Endodermal cell (in vitro differentiated cells): Measurements from ENCODE around the gene PLA2G4F. TPM values are rescaled to one million over a fixed set of nuclear protein-coding genes. Genes with fewer than 3 reads are reported as not detected.

Experiments
- DNase-seq: peaks from one replicate; pipeline ENCODE4 v3.0.0-alpha.2; 2017
- H3K27ac ChIP-seq: 2 replicates; pipeline ENCODE4 v1.5.1; 2013; ENCODE audit warnings: mild to moderate bottlenecking, low read depth, low read length, moderate library complexity
- H3K27me3 ChIP-seq: 2 replicates; pipeline ENCODE4 v1.6.1; 2013; ENCODE audit warnings: mild to moderate bottlenecking, low read length, moderate library complexity; ENCODE audit not compliant: insufficient read depth, control insufficient read depth, poor library complexity, severe bottlenecking
- H3K36me3 ChIP-seq: 2 replicates; pipeline ENCODE4 v1.7.0; 2013; ENCODE audit warnings: mild to moderate bottlenecking, low read length, moderate library complexity; ENCODE audit not compliant: control insufficient read depth, insufficient read depth
- H3K4me1 ChIP-seq: one replicate; pipeline ENCODE4 v1.7.0; 2013; ENCODE audit warnings: low read length; ENCODE audit not compliant: control insufficient read depth, insufficient read depth
- H3K4me3 ChIP-seq: 2 replicates; pipeline ENCODE4 v1.5.1; 2013; ENCODE audit warnings: mild to moderate bottlenecking, low read length, moderate library complexity
- H3K9ac ChIP-seq: 2 replicates; pipeline ENCODE4 v1.6.1; 2013; ENCODE audit warnings: mild to moderate bottlenecking, low read length, moderate library complexity; ENCODE audit not compliant: poor library complexity, severe bottlenecking; ENCODE audit errors: extremely low read depth
- H3K9me3 ChIP-seq: 2 replicates; pipeline ENCODE4 v1.6.1; 2013; ENCODE audit warnings: mild to moderate bottlenecking, low read length, moderate library complexity; ENCODE audit not compliant: control insufficient read depth
- H3K27ac Mint-ChIP-seq: 2 replicates; pipeline ENCODE4 v1.8.0; 2020; ENCODE audit warnings: mixed read lengths
- H3K27me3 Mint-ChIP-seq: 2 replicates; pipeline ENCODE4 v1.8.0; 2021; ENCODE audit warnings: mild to moderate bottlenecking, mixed read lengths; ENCODE audit not compliant: insufficient read depth
- H3K36me3 Mint-ChIP-seq: 2 replicates; pipeline ENCODE4 v1.8.0; 2020; ENCODE audit warnings: low read depth, mixed read lengths
- H3K4me1 Mint-ChIP-seq: 2 replicates; pipeline ENCODE4 v1.8.0; 2020; ENCODE audit warnings: mixed read lengths
- H3K4me3 Mint-ChIP-seq: 2 replicates; pipeline ENCODE4 v1.8.0; 2020; ENCODE audit warnings: mild to moderate bottlenecking, moderate library complexity, mixed read lengths
- H3K9me3 Mint-ChIP-seq: 2 replicates; pipeline ENCODE4 v1.8.0; 2020; ENCODE audit warnings: mild to moderate bottlenecking, mixed read lengths
- WGBS, 2 experiments: methylation state at CpG; one replicate each; pipeline versions ENCODE4 v1.1.5 to v1.1.7; 2013; ENCODE audit warnings: missing lambda C conversion rate in 2 of 2, mixed read lengths in 1 of 2; ENCODE audit not compliant: insufficient coverage in 1 of 2, insufficient read length in 1 of 2; 5-methylcytosine and 5-hydroxymethylcytosine counted together
- total RNA-seq, 2 donors: library from RNA; stranded (reverse); fragmentation: NEBNext Ultra II Directional in 1 of 2; extraction: Animal tissue kit (Norgen Biotek cat#: 25700) in 1 of 2; gene quantifications; 2 replicates in 1 of 2; 3 replicates in 1 of 2; pipeline ENCODE4 v1.2.1, GENCODE V29; 2021
- TF ChIP-seq, protein P1 (sequence below): fragments of 200-600 bp; sonication (generic); conservative IDR thresholded peaks from 2 replicates; pipeline ENCODE4 v1.5.0; 2021; ENCODE audit warnings: antibody characterized with exemption, mild to moderate bottlenecking

The PLA2G4F gene
- total RNA-seq, 2 donors from 2014 or later = 0.22 TPM; not detected in 1

DNA sequence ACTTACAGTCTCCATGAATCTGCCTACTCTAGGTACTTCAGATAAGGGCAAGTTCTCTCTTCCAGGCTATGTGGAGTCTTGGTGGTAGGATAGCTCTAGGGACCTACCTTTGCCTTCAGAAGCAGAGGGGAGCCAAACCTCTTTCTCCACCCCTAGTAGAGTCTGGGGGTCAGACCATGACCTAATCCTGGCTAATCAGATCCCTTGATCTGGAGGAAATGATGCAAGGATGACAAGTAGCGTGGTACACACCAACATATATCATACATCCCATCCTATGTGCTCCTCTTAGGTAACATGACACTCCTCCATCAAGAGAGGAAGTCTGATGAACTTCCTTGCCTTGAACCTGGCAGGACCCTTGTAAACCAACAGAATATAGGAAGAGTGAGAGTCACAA lies 15.4 kb upstream of the PLA2G4F start:
- Histone ChIP-seq H3K27ac (no peak overlapping the region), H3K9me3 (no peaks in the 10 kb centered on the region), H3K9ac (no peak overlapping the region), H3K36me3 (peaks cover 84% of the 10 kb centered on the region), H3K4me3 (no peak overlapping the region), H3K4me1 (no peaks in the 10 kb centered on the region), H3K27me3 (no peaks in the 10 kb centered on the region)
- H3K27ac Mint-ChIP-seq = no peak overlapping the region
- no peak for DNase-seq
- TF ChIP-seq, protein P1, sequence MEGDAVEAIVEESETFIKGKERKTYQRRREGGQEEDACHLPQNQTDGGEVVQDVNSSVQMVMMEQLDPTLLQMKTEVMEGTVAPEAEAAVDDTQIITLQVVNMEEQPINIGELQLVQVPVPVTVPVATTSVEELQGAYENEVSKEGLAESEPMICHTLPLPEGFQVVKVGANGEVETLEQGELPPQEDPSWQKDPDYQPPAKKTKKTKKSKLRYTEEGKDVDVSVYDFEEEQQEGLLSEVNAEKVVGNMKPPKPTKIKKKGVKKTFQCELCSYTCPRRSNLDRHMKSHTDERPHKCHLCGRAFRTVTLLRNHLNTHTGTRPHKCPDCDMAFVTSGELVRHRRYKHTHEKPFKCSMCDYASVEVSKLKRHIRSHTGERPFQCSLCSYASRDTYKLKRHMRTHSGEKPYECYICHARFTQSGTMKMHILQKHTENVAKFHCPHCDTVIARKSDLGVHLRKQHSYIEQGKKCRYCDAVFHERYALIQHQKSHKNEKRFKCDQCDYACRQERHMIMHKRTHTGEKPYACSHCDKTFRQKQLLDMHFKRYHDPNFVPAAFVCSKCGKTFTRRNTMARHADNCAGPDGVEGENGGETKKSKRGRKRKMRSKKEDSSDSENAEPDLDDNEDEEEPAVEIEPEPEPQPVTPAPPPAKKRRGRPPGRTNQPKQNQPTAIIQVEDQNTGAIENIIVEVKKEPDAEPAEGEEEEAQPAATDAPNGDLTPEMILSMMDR = no peak
- H3K4me1 Mint-ChIP-seq = no peaks in the 10 kb centered on the region
- 80 to 100% methylated on average over 1 of the region's 1 CpG for WGBS, 2 experiments
- no peak overlapping the region for H3K4me3 Mint-ChIP-seq
- no peaks in the 10 kb centered on the region for H3K9me3 Mint-ChIP-seq
- peaks cover 56% of the 10 kb centered on the region for H3K36me3 Mint-ChIP-seq
- no peaks in the 10 kb centered on the region for H3K27me3 Mint-ChIP-seq

DNA sequence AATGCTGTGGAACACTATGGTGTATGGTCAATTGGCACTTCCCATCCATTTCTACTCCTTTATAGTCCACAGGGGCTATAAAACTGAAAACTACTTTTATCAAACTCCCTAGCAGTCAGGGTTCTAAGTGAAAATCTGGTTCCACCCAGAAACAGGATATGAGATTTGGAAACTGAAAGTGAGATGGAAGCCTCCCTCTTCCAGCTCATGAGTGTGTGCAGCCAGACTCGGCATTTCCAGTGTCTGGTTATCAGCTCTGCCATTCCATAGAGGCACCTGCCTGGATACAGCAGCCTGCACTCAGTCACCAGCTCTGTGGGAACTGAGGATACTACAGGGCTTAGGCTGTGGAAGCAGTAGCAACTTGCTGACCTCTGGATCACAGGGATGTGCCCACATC lies 14.7 kb upstream of the PLA2G4F start:
- H3K4me1 ChIP-seq = no peaks in the 10 kb centered on the region
- H3K4me3 ChIP-seq = no peak overlapping the region
- Mint-ChIP-seq H3K9me3 (no peaks in the 10 kb centered on the region), H3K27ac (no peak overlapping the region), H3K4me1 (no peaks in the 10 kb centered on the region), H3K27me3 (no peaks in the 10 kb centered on the region), H3K4me3 (no peak overlapping the region), H3K36me3 (peaks cover 62% of the 10 kb centered on the region)
- no peak for DNase-seq
- H3K27me3 ChIP-seq = no peaks in the 10 kb centered on the region
- H3K9ac ChIP-seq = no peak overlapping the region
- WGBS, 2 experiments = 100% methylated on average over 1 of the region's 1 CpG
- peaks cover 84% of the 10 kb centered on the region for H3K36me3 ChIP-seq
- no peak overlapping the region for H3K27ac ChIP-seq
- H3K9me3 ChIP-seq = no peaks in the 10 kb centered on the region
- TF ChIP-seq, protein P1 = no peak

DNA sequence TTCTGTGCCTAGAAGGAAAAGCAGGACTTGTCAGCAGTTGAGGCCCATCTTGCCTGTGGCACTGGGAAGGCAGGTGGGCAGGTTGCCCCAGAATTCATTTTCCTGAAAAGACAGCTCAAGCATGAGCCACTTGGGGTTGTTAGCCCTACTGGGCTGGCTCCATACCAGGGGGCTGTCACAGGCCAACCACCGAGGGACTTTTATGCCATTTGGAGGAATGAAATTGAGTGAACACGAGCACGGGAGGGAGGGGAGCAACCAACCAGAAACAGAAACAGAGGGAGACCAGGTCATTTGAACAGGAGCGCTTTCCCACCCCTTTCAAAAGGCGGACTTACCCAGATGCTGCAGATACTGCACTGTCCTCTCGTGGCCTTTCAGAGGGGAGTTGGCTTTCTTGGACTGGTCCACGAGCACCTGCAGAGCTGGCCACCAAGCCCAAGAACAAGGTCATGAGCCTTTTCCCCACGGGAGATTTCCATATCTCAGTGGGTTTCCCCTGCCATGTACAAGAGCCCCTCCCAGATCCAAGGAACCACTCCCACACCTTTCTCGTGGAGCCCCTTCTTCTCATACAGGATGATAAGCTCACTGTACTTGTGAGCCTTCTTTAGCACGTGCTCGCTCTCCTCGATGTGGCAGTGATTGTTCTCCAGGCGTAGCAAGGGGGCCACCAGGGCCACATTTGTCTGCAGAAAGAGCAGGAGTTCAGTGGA lies 9.9 kb upstream of the PLA2G4F start:
- no peak overlapping the region for H3K9ac ChIP-seq
- H3K36me3 ChIP-seq = peaks cover 95% of the 10 kb centered on the region
- H3K4me1 Mint-ChIP-seq = no peaks in the 10 kb centered on the region
- H3K36me3 Mint-ChIP-seq = peaks cover 79% of the 10 kb centered on the region
- WGBS, 2 experiments = 93 to 95% methylated on average over 12 to 13 of the region's 13 CpGs
- H3K27ac Mint-ChIP-seq = no peak overlapping the region
- H3K9me3 Mint-ChIP-seq = no peaks in the 10 kb centered on the region
- no peaks in the 10 kb centered on the region for H3K27me3 Mint-ChIP-seq
- DNase-seq = no peak
- no peaks in the 10 kb centered on the region for H3K9me3 ChIP-seq
- no peak overlapping the region for H3K4me3 ChIP-seq
- H3K27me3 ChIP-seq = no peaks in the 10 kb centered on the region
- no peak overlapping the region for H3K27ac ChIP-seq
- no peaks in the 10 kb centered on the region for H3K4me1 ChIP-seq
- H3K4me3 Mint-ChIP-seq = no peak overlapping the region
- TF ChIP-seq, protein P1 = no peak
